ENCODE data around the gene TTC9. TPM values are rescaled to one million over a fixed set of nuclear protein-coding genes. Genes with fewer than 3 reads are reported as not detected.
A peak's percentile ranks its signal among the peaks of the same experiment; 100 is the strongest.

Gene TTC9
- total RNA-seq, 4 donors from 2014 or later = 22.5 to 50.6 (median 32.5) TPM

GRCh38 chr14:70709726-70710382 is 68.1 kb downstream of the TTC9 start:
- intact Hi-C loops (cut with DNase I) = no loop called here
- Histone ChIP-seq H3K36me3 (no peaks in the 10 kb centered on the region), H3K27ac (peak overlapping the region; percentile 31 to 82 (median 70)), H3K27me3 (no peaks in the 10 kb centered on the region), H3K4me1 (peaks cover 3 to 63% (median 6%) of the 10 kb centered on the region in 3 donors), H3K4me3 (no peak overlapping the region), H3K9me3 (no peaks in the 10 kb centered on the region)
- TF ChIP-seq POLR2A (IDR thresholded peaks at IDR 0.05) (no peak), CTCF (IDR thresholded peaks at IDR 0.05) (no peak)
- no peak for DNase-seq
- 46 to 54% methylated on average over 5 to 6 of the region's 8 CpGs for WGBS, 2 donors

GRCh38 chr14:70711451-70711850 is 69.7 kb downstream of the TTC9 start:
- 100% methylated on average over 1 of the region's 1 CpG for WGBS, 2 donors
- intact Hi-C loops (cut with DNase I) = no loop called here

GRCh38 chr14:70713096-70713495 is 71.4 kb downstream of the TTC9 start:
- Histone ChIP-seq H3K4me1 (peaks cover 3 to 51% (median 3%) of the 10 kb centered on the region in 3 donors), H3K4me3 (no peak overlapping the region), H3K9me3 (no peaks in the 10 kb centered on the region), H3K27me3 (no peaks in the 10 kb centered on the region), H3K27ac (peak overlapping the region in 3 of 4 donors; percentile 18 to 48 (median 33)), H3K36me3 (no peaks in the 10 kb centered on the region)
- no peak for TF ChIP-seq POLR2A (IDR thresholded peaks at IDR 0.05)
- no peak for TF ChIP-seq CTCF (IDR thresholded peaks at IDR 0.05)
- intact Hi-C loops (cut with DNase I) = no loop called here
- 94 to 95% methylated on average over 4 of the region's 4 CpGs for WGBS, 2 donors
- no peak for DNase-seq

More at GRCh38 chr14:70711451-70711850, 69.7 kb downstream of the TTC9 start:
- Histone ChIP-seq H3K36me3 (no peaks in the 10 kb centered on the region), H3K9me3 (no peaks in the 10 kb centered on the region), H3K4me1 (peaks cover 3 to 52% (median 6%) of the 10 kb centered on the region in 3 donors), H3K27ac (no peak overlapping the region), H3K4me3 (no peak overlapping the region), H3K27me3 (no peaks in the 10 kb centered on the region)
- TF ChIP-seq POLR2A (IDR thresholded peaks at IDR 0.05) (no peak), CTCF (IDR thresholded peaks at IDR 0.05) (no peak)
- DNase-seq = no peak

- Histone ChIP-seq H3K27ac (peak overlapping the region; percentile 17 to 48 (median 26)), H3K4me1 (peaks cover 3 to 51% (median 3%) of the 10 kb centered on the region in 3 donors), H3K4me3 (no peak overlapping the region), H3K36me3 (no peaks in the 10 kb centered on the region), H3K9me3 (no peaks in the 10 kb centered on the region), H3K27me3 (no peaks in the 10 kb centered on the region)
- TF ChIP-seq POLR2A (IDR thresholded peaks at IDR 0.05) (no peak), CTCF (IDR thresholded peaks at IDR 0.05) (no peak)
- intact Hi-C loops (cut with DNase I) = no loop called here
- WGBS, 2 donors = 26 to 52% methylated on average over 3 of the region's 3 CpGs
- DNase-seq = no peak
These were observed 71.8 kb downstream of the TTC9 start for GRCh38 chr14:70713511-70713916.

- no peak for DNase-seq
These were observed 72.4 kb downstream of the TTC9 start for GRCh38 chr14:70714055-70714550.

More at GRCh38 chr14:70714055-70714550, 72.4 kb downstream of the TTC9 start:
- TF ChIP-seq POLR2A (IDR thresholded peaks at IDR 0.05) (no peak), CTCF (IDR thresholded peaks at IDR 0.05) (peak; percentile 43 to 75 (median 66))
- Histone ChIP-seq H3K36me3 (no peaks in the 10 kb centered on the region), H3K27ac (peak overlapping the region in 2 of 4 donors; percentile 33 to 48), H3K9me3 (no peaks in the 10 kb centered on the region), H3K4me3 (no peak overlapping the region), H3K4me1 (peaks cover 3 to 51% (median 6%) of the 10 kb centered on the region in 3 donors), H3K27me3 (no peaks in the 10 kb centered on the region)
- intact Hi-C loops (cut with DNase I) = no loop called here
- 12 to 19% methylated on average over 8 of the region's 8 CpGs for WGBS, 2 donors

Measured in esophagus squamous epithelium (tissue), 5 donors.